ENCODE measurements around the gene RIMKLA. TPM values are rescaled to one million over a fixed set of nuclear protein-coding genes. Genes with fewer than 3 reads are reported as not detected.
A peak's percentile ranks its signal among the peaks of the same experiment; 100 is the strongest.

Gene RIMKLA
- total and polyA plus RNA-seq, 10 of the 15 experiments (the other 5 are each of a cell fraction or from before 2014, with no cell fraction given): 0.01 to 0.52 (median 0.08) TPM

DNA sequence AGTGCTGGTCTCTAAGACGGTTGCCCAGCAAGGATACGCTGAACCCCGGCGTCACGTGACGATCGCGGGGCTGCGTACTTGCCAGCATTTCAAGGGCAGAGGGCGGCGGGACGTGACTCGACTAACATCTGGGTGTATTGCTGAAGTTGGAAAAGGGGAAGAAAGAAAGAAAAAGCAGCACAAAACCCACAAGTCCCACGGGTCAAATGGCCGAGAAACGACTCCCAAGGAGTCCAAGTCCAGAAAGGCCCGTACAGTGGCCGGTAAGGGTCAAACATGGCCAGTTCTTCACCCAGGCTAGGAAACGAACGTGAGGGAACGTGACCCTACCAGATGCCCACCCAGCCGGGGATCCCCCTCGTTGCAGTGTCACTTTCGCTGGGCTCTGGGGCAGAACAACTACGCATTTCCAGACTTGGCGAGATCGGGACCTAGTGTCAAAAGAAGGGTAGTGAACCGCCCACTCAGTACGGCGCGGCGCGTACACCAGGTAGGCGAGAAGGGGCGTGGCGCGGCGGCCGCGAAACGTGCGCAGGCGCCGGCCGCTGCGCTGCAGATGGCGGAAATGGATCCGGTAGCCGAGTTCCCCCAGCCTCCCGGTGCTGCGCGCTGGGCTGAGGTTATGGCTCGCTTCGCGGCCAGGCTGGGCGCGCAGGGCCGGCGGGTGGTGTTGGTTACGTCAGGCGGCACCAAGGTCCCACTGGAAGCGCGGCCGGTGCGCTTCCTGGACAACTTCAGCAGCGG is 75.6 kb downstream of the RIMKLA start, which contains the start of the genes PPCS and ZMYND12:
PPCS (plus strand) TSS at position 534 of the 744 bp plus-strand sequence; CDS start at position 557, 23 bp downstream.
ZMYND12 (minus strand) TSS at position 13 of the 744 bp plus-strand sequence. CDS start 25 bp downstream, outside the sequence.
- Histone ChIP-seq H4K20me1 (ENCODE audit: control insufficient read depth, insufficient read depth) (no peaks in the 10 kb centered on the region), H3K36me3 (ENCODE audit: control insufficient read depth in 2 of 2, insufficient read depth in 2 of 2, low read length in 1 of 2) (peaks cover 0 to 8% of the 10 kb centered on the region in 2 experiments; a peak in 1 of 4 replicates), H3K4me2 (ENCODE audit: control insufficient read depth, insufficient read depth) (peak within 1 kb of the TSS; percentile 93), H3K79me2 (ENCODE audit: control insufficient read depth, insufficient read depth, low read length) (peaks cover 22% of the 10 kb centered on the region), H3K9ac (ENCODE audit: control insufficient read depth, insufficient read depth, low read length) (peak within 1 kb of the TSS; percentile 86), H3K9me3 (replicated peaks; ENCODE audit: control insufficient read depth, insufficient read depth, low read length) (no peaks in the 10 kb centered on the region), H3K4me1 (ENCODE audit: control insufficient read depth, insufficient read depth, low read length) (peaks cover 5% of the 10 kb centered on the region), H3K4me3 (peak within 1 kb of the TSS; percentile 92), H3K27ac (ENCODE audit: control insufficient read depth, insufficient read depth) (peak within 1 kb of the TSS; percentile 82), H3K27me3 (replicated peaks in 1 of 2; ENCODE audit: control insufficient read depth in 2 of 2, insufficient read depth in 2 of 2, low read length in 1 of 2) (no peaks in the 10 kb centered on the region), H2AFZ (ENCODE audit: control insufficient read depth, low read depth, low read length) (peak within 1 kb of the TSS; percentile 99)
- in situ Hi-C loops (cut with MboI): no loop called here
- TSS peak; percentile 92 for BruUV-seq (replicated peaks)
- intact Hi-C loops (cut with micrococcal nuclease; ENCODE audit: unreplicated experiment): loop anchor here (5.0 kb wide), 1 partner anchor 114 kb away; no protein-coding TSS in a partner anchor
- DNase-seq (ENCODE audit: low read depth, low spot score): peak; percentile 83
- ChIA-PET CTCF (no interaction called here), RAD21 (ENCODE audit: unreplicated experiment) (interaction anchor here (1.2 kb wide), 1 partner anchor 13 kb away, joined by 4 read pairs; no protein-coding TSS in a partner anchor), SMC1A (ENCODE audit: uncharacterized antibody, unreplicated experiment) (interaction anchor here (1.1 kb wide), 1 partner anchor 10 kb away, joined by 4 read pairs; no protein-coding TSS in a partner anchor), POLR2A (interaction anchor here (1.0 kb wide), 2 partner anchors 311 to 316 kb away, joined by 3 to 4 read pairs; partner anchors contain the start of genes C1orf50 and P3H1)
- FAIRE-seq: peak; percentile 93
- ATAC-seq: peak; percentile 95
- WGBS (ENCODE audit: insufficient coverage, insufficient replicate concordance, low lambda C conversion rate, missing lambda C conversion rate): under 1% methylated on average over 58 of the region's 66 CpGs
- TF ChIP-seq BMI1 (IDR thresholded peaks at IDR 0.05; ENCODE audit: borderline replicate concordance) (no peak; the same call in 1 of the 2 replicates), HDAC6 (IDR thresholded peaks at IDR 0.05; ENCODE audit: unreplicated experiment) (peak; percentile 4), STAT1 (conservative IDR thresholded peaks at IDR 0.05) (0 out of 2 replicates have a peak, but pooled peaks have one; percentile 32), CREB1 (IDR thresholded peaks at IDR 0.05; ENCODE audit: low read depth) (peak; percentile 60), SMAD5 (IDR thresholded peaks at IDR 0.05; ENCODE audit: low read depth) (peak; percentile 85; the same call in 1 of the 2 replicates), IKZF2 (IDR thresholded peaks at IDR 0.05) (peak; percentile 43 to 68; a peak in 3 of 4 replicates), EP300 (IDR thresholded peaks at IDR 0.05; ENCODE audit: borderline replicate concordance in 1 of 2, control insufficient read depth in 1 of 2, low read depth in 2 of 2, low read length in 2 of 2) (peak in 1 of 2 experiments; percentile 40; a peak in 1 of 4 replicates), EED (IDR thresholded peaks at IDR 0.05; ENCODE audit: low read depth) (peak; percentile 19; the same call in 1 of the 2 replicates), DPF2 (IDR thresholded peaks at IDR 0.05) (0 out of 2 replicates have a peak, but pooled peaks have one; percentile 50), TARDBP (IDR thresholded peaks at IDR 0.05; ENCODE audit: borderline replicate concordance) (0 out of 2 replicates have a peak, but pooled peaks have one; percentile 17), RCOR1 (conservative IDR thresholded peaks at IDR 0.05; ENCODE audit: low read depth, low read length) (0 out of 2 replicates have a peak, but pooled peaks have one; percentile 49), IRF4 (IDR thresholded peaks at IDR 0.05; ENCODE audit: low read depth, low read length) (peak; percentile 67; the same call in 1 of the 2 replicates), SIX5 (IDR thresholded peaks at IDR 0.05; ENCODE audit: low read depth, low read length, severe bottlenecking) (no peak)
- TF ChIP-seq, protein P1, sequence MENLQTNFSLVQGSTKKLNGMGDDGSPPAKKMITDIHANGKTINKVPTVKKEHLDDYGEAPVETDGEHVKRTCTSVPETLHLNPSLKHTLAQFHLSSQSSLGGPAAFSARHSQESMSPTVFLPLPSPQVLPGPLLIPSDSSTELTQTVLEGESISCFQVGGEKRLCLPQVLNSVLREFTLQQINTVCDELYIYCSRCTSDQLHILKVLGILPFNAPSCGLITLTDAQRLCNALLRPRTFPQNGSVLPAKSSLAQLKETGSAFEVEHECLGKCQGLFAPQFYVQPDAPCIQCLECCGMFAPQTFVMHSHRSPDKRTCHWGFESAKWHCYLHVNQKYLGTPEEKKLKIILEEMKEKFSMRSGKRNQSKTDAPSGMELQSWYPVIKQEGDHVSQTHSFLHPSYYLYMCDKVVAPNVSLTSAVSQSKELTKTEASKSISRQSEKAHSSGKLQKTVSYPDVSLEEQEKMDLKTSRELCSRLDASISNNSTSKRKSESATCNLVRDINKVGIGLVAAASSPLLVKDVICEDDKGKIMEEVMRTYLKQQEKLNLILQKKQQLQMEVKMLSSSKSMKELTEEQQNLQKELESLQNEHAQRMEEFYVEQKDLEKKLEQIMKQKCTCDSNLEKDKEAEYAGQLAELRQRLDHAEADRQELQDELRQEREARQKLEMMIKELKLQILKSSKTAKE (IDR thresholded peaks at IDR 0.05; ENCODE audit: low read depth, poor library complexity, severe bottlenecking): peak; percentile 67
- TF ChIP-seq, protein P2, sequence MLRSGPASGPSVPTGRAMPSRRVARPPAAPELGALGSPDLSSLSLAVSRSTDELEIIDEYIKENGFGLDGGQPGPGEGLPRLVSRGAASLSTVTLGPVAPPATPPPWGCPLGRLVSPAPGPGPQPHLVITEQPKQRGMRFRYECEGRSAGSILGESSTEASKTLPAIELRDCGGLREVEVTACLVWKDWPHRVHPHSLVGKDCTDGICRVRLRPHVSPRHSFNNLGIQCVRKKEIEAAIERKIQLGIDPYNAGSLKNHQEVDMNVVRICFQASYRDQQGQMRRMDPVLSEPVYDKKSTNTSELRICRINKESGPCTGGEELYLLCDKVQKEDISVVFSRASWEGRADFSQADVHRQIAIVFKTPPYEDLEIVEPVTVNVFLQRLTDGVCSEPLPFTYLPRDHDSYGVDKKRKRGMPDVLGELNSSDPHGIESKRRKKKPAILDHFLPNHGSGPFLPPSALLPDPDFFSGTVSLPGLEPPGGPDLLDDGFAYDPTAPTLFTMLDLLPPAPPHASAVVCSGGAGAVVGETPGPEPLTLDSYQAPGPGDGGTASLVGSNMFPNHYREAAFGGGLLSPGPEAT (IDR thresholded peaks at IDR 0.05; ENCODE audit: low read depth): peak; percentile 73

Data from GM12878 (cell line).